HepG2 (cell line): ENCODE results near the gene KIAA0930. TPM values are rescaled to one million over a fixed set of nuclear protein-coding genes. Genes with fewer than 3 reads are reported as not detected.

ENCODE experiments used
- ATAC-seq: fragments of 200-7000 bp; cut with Tn5 transposase; 3 replicates; pipeline ENCODE4 v1.9.1; 2020; ENCODE audit warnings: mild to moderate bottlenecking, moderate library complexity
- BruUV-seq: library from RNA; stranded (reverse); fragments of 400-500 nt; replicated peaks from 2 replicates; lab custom pipeline; 2021; lab: Mats Ljungman, UMichigan
- CTCF ChIA-PET: fragments of 300-600 bp; formaldehyde crosslinking; extraction: SDS; loops from one replicate; lab custom pipeline; 2021; ENCODE audit warnings: low total read pairs, inconsistent platforms, low intra/inter-chr PET ratio; lab: Yijun Ruan, JAX
- POLR2A ChIA-PET: fragments of 350-600 bp; sonication (Branson Sonifier 250); formaldehyde crosslinking; loops from one replicate; lab custom pipeline; 2020; ENCODE audit warnings: antibody characterized with exemption, inconsistent platforms; lab: Yijun Ruan, JAX
- DNase-seq: peaks from one replicate; pipeline ENCODE4 v3.0.0-alpha.2; 2015; ENCODE audit warnings: low spot score
- FAIRE-seq: peaks from 3 replicates; lab custom pipeline; 2011; peaks lifted over from hg19 to GRCh38; lab: Jason Lieb, UNC
- H2AFZ ChIP-seq: one replicate; pipeline ENCODE4 v1.6.1; 2011; ENCODE audit warnings: low read length, inconsistent platforms
- H3K27ac ChIP-seq: fragments of 300-600 bp; 3 replicates; pipeline ENCODE4 v1.8.0; 2011; ENCODE audit warnings: mixed run types, mild to moderate bottlenecking, mixed read lengths, low read length, inconsistent platforms; ENCODE audit not compliant: insufficient read depth; ENCODE audit errors: extremely low read length
- H3K27me3 ChIP-seq, 2 experiments: fragments of 200-600 bp in 1 of 2; 2 replicates in 1 of 2; 3 replicates in 1 of 2; pipeline versions ENCODE4 v1.6.0 to v1.8.0; 2011; ENCODE audit warnings: low read length in 2 of 2, mild to moderate bottlenecking in 2 of 2, moderate library complexity in 2 of 2, inconsistent platforms in 1 of 2; ENCODE audit not compliant: insufficient read depth in 2 of 2, control insufficient read depth in 1 of 2
- H3K36me3 ChIP-seq, 2 experiments: fragments of 200-600 bp in 1 of 2; replicated peaks in 1 of 2; 2 replicates in 1 of 2; 3 replicates in 1 of 2; pipeline versions ENCODE4 v1.5.1 to v1.8.0; 2011; ENCODE audit warnings: low read length in 2 of 2, inconsistent platforms in 1 of 2; ENCODE audit not compliant: insufficient read depth in 2 of 2, control insufficient read depth in 1 of 2
- H3K4me1 ChIP-seq: 2 replicates; pipeline ENCODE4 v1.5.1; 2012; ENCODE audit warnings: low read length, inconsistent platforms; ENCODE audit not compliant: insufficient read depth
- H3K4me2 ChIP-seq: 2 replicates; pipeline ENCODE4 v1.6.0; 2011; ENCODE audit warnings: low read depth, low read length, inconsistent platforms
- H3K4me3 ChIP-seq, 3 experiments: fragments of 200-600 bp in 1 of 3; sonication (generic), shearing (Covaris generic) in 1 of 3; replicated peaks in 1 of 3; 2 replicates each; pipeline ENCODE4 v1.5.1; 2011 to 2016; ENCODE audit warnings: low read length in 3 of 3, inconsistent platforms in 2 of 3, low read depth in 2 of 3, mild to moderate bottlenecking in 2 of 3, control low read depth in 1 of 3, mixed read lengths in 1 of 3; ENCODE audit not compliant: insufficient read depth in 1 of 3
- H3K79me2 ChIP-seq: one replicate; pipeline ENCODE4 v1.6.1; 2011; ENCODE audit warnings: low read length, inconsistent platforms; ENCODE audit not compliant: insufficient read depth
- H3K9ac ChIP-seq: 2 replicates; pipeline ENCODE4 v1.6.0; 2011; ENCODE audit warnings: mild to moderate bottlenecking, low read depth, low read length, inconsistent platforms; ENCODE audit not compliant: insufficient read depth
- H3K9me3 ChIP-seq: 2 replicates; pipeline ENCODE4 v1.5.1; 2012; ENCODE audit warnings: mild to moderate bottlenecking, low read length
- H4K20me1 ChIP-seq: 2 replicates; pipeline ENCODE4 v1.6.0; 2011; ENCODE audit warnings: inconsistent platforms, mild to moderate bottlenecking, low read length, moderate library complexity; ENCODE audit not compliant: insufficient read depth
- ESRRA ChIP-seq: sonication (generic); formaldehyde crosslinking; IDR thresholded peaks from 2 replicates; pipeline ENCODE4 v1.5.1; 2020; ENCODE audit warnings: mild to moderate bottlenecking, low read depth, missing genetic modification reagents
- KDM4B ChIP-seq: sonication (generic); formaldehyde crosslinking; IDR thresholded peaks from 2 replicates; pipeline ENCODE4 v1.4.0; 2020; ENCODE audit warnings: missing genetic modification reagents
- MAZ ChIP-seq, 2 experiments: sonication (generic) in 1 of 2; formaldehyde crosslinking in 1 of 2; IDR thresholded peaks; 2 replicates each; pipeline versions ENCODE4 v1.5.0 to v1.6.1; 2012 to 2020; ENCODE audit warnings: low read depth in 2 of 2, mild to moderate bottlenecking in 2 of 2, borderline replicate concordance in 1 of 2, improper control_type of control experiment in 1 of 2, low read length in 1 of 2, missing genetic modification reagents in 1 of 2, moderate library complexity in 1 of 2
- NR2F6 ChIP-seq, 2 experiments: IDR thresholded peaks; 2 replicates each; pipeline ENCODE4 v1.6.1; 2016; ENCODE audit warnings: antibody characterized with exemption in 1 of 2, mild to moderate bottlenecking in 1 of 2
- PRDM15 ChIP-seq: sonication (generic); formaldehyde crosslinking; IDR thresholded peaks from 2 replicates; pipeline ENCODE4 v1.4.0; 2020; ENCODE audit warnings: missing genetic modification reagents
- TSC22D2 ChIP-seq: sonication (generic); formaldehyde crosslinking; IDR thresholded peaks from 2 replicates; pipeline ENCODE4 v1.5.1; 2020; ENCODE audit warnings: missing genetic modification reagents, mild to moderate bottlenecking, borderline replicate concordance
- ZNF335 ChIP-seq: sonication (generic); formaldehyde crosslinking; IDR thresholded peaks from 2 replicates; pipeline ENCODE4 v1.4.0; 2020; ENCODE audit warnings: missing genetic modification reagents
- WGBS: methylation state at CpG from one replicate; pipeline ENCODE4 v1.1.6; 2017; ENCODE audit warnings: low lambda C conversion rate; 5-methylcytosine and 5-hydroxymethylcytosine counted together
- in situ Hi-C: cut with HindIII; loops from 2 replicates; pipeline ENCODE4 v1.10.0; 2017; ENCODE audit warnings: low pct_unique_long_range_greater_than_20kb; ENCODE audit not compliant: extremely low pct_ligation_motif_present
- intact Hi-C: fragments of 100-400 bp; cut with micrococcal nuclease; formaldehyde crosslinking; loops from one replicate; pipeline ENCODE4 v1.10.0; 2022; ENCODE audit not compliant: unreplicated experiment
- polyA plus RNA-seq, 8 experiments: library from polyadenylated mRNA; depleted of rRNA in 3 of 8; stranded (reverse) in 7 of 8; unstranded in 1 of 8; fragments of >200 nt; fragmentation: Illumina TruSeq in 4 of 8; extraction: Trizol in 4 of 8; gene quantifications; 2 replicates each; pipeline versions ENCODE4 v1.2.1 to v1.2.3, GENCODE V29; 2011 to 2016; ENCODE audit warnings: low read depth in 4 of 8, missing spikeins in 1 of 8, mixed read lengths in 1 of 8; ENCODE audit not compliant: insufficient read depth in 1 of 8
- total RNA-seq, 5 experiments: library from RNA; depleted of rRNA; stranded (reverse); fragments of >200 nt; fragmentation: Illumina TruSeq; extraction: Trizol; gene quantifications; 2 replicates each; pipeline ENCODE4 v1.2.3, GENCODE V29; 2016; ENCODE audit warnings: low read depth in 1 of 5
- TF ChIP-seq, protein P1 (sequence below): IDR thresholded peaks from 2 replicates; pipeline ENCODE4 v1.6.1; 2016; ENCODE audit warnings: low read depth, missing genetic modification reagents, missing compliant biosample characterization

The KIAA0930 gene
- total and polyA plus RNA-seq, 2 of the 13 experiments (the other 11 are each of a cell fraction or from before 2014, with no cell fraction given), result 27.0 to 38.2 TPM

GRCh38 chr22:45181766-45182165, 58.9 kb downstream of the KIAA0930 start:
- H3K9me3 ChIP-seq, result no peaks in the 10 kb centered on the region
- FAIRE-seq (no peak), ATAC-seq (no peak), DNase-seq (no peak)
- WGBS, result 95% methylated on average over 2 of the region's 2 CpGs
- CTCF ChIA-PET, result no interaction called here
- BruUV-seq, result no TSS peak
- H3K27ac ChIP-seq, result no peak overlapping the region
- TF ChIP-seq ESRRA (no peak), TSC22D2 (CRISPR knock-in tag) (no peak), PRDM15 (CRISPR knock-in tag) (no peak)
- H3K27me3 ChIP-seq, result no peaks in the 10 kb centered on the region
- in situ Hi-C loops (no loop called here), intact Hi-C loops (no loop called here)
- peaks cover 21% of the 10 kb centered on the region for H3K79me2 ChIP-seq
- no peak overlapping the region for H3K9ac ChIP-seq
- peaks cover 10% of the 10 kb centered on the region; the same call in 1 of the 2 replicates for H4K20me1 ChIP-seq
- POLR2A ChIA-PET, result no interaction called here
- H3K4me2 ChIP-seq, result no peak overlapping the region
- peaks cover 25 to 67% of the 10 kb centered on the region in 2 experiments for H3K36me3 ChIP-seq
- no peak overlapping the region for H3K4me3 ChIP-seq
- peaks cover 16% of the 10 kb centered on the region for H3K4me1 ChIP-seq
- H2AFZ ChIP-seq, result no peak overlapping the region

GRCh38 chr22:45181240-45181639, 59.5 kb downstream of the KIAA0930 start:
- H3K4me2 ChIP-seq, result no peak overlapping the region
- intact Hi-C loops, result no loop called here
- 99% methylated on average over 3 of the region's 4 CpGs for WGBS
- BruUV-seq, result no TSS peak
- no peaks in the 10 kb centered on the region for H3K27me3 ChIP-seq
- DNase-seq, result no peak
- H3K4me1 ChIP-seq, result peaks cover 16% of the 10 kb centered on the region
- in situ Hi-C loops, result no loop called here
- H3K4me3 ChIP-seq, result no peak overlapping the region
- H3K9ac ChIP-seq, result no peak overlapping the region
- peaks cover 25 to 72% of the 10 kb centered on the region in 2 experiments for H3K36me3 ChIP-seq
- POLR2A ChIA-PET, result interaction anchor here (0.7 to 1.4 kb wide), 2 partner anchors 18 to 65 kb away, joined by 3 to 4 read pairs; partner anchors contain the start of gene NUP50
- ATAC-seq, result no peak
- peaks cover 10% of the 10 kb centered on the region; the same call in 1 of the 2 replicates for H4K20me1 ChIP-seq
- no peak overlapping the region for H2AFZ ChIP-seq
- no peak for FAIRE-seq
- no peak overlapping the region for H3K27ac ChIP-seq
- H3K79me2 ChIP-seq, result peaks cover 22% of the 10 kb centered on the region
- CTCF ChIA-PET, result no interaction called here
- no peaks in the 10 kb centered on the region for H3K9me3 ChIP-seq
- no peak for TF ChIP-seq MAZ (IDR thresholded peaks at IDR 0.05; ENCODE audit: borderline replicate concordance, low read depth, low read length)
- no peak for TF ChIP-seq MAZ (CRISPR knock-in tag; IDR thresholded peaks at IDR 0.05; ENCODE audit: low read depth)
- TF ChIP-seq, protein P1, sequence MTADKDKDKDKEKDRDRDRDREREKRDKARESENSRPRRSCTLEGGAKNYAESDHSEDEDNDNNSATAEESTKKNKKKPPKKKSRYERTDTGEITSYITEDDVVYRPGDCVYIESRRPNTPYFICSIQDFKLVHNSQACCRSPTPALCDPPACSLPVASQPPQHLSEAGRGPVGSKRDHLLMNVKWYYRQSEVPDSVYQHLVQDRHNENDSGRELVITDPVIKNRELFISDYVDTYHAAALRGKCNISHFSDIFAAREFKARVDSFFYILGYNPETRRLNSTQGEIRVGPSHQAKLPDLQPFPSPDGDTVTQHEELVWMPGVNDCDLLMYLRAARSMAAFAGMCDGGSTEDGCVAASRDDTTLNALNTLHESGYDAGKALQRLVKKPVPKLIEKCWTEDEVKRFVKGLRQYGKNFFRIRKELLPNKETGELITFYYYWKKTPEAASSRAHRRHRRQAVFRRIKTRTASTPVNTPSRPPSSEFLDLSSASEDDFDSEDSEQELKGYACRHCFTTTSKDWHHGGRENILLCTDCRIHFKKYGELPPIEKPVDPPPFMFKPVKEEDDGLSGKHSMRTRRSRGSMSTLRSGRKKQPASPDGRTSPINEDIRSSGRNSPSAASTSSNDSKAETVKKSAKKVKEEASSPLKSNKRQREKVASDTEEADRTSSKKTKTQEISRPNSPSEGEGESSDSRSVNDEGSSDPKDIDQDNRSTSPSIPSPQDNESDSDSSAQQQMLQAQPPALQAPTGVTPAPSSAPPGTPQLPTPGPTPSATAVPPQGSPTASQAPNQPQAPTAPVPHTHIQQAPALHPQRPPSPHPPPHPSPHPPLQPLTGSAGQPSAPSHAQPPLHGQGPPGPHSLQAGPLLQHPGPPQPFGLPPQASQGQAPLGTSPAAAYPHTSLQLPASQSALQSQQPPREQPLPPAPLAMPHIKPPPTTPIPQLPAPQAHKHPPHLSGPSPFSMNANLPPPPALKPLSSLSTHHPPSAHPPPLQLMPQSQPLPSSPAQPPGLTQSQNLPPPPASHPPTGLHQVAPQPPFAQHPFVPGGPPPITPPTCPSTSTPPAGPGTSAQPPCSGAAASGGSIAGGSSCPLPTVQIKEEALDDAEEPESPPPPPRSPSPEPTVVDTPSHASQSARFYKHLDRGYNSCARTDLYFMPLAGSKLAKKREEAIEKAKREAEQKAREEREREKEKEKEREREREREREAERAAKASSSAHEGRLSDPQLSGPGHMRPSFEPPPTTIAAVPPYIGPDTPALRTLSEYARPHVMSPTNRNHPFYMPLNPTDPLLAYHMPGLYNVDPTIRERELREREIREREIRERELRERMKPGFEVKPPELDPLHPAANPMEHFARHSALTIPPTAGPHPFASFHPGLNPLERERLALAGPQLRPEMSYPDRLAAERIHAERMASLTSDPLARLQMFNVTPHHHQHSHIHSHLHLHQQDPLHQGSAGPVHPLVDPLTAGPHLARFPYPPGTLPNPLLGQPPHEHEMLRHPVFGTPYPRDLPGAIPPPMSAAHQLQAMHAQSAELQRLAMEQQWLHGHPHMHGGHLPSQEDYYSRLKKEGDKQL (CRISPR knock-in tag), result no peak
- no peak for TF ChIP-seq NR2F6 (IDR thresholded peaks at IDR 0.05)
- no peak for TF ChIP-seq NR2F6 (CRISPR knock-in tag; IDR thresholded peaks at IDR 0.05)
- no peak for TF ChIP-seq KDM4B
- no peak for TF ChIP-seq ZNF335 (CRISPR knock-in tag)
